GM19099 (cell line): ENCODE data around the gene PRKCZ.

Source experiments
- POLR2A ChIP-seq: IDR thresholded peaks from 3 replicates; pipeline ENCODE4 v1.6.1; 2011; ENCODE audit warnings: low read depth; ENCODE audit not compliant: insufficient read length; ENCODE audit errors: extremely low read depth

PRKCZ gene

GRCh38 chr1:2166254-2166653 lies 116.0 kb downstream of the PRKCZ start:
- TF ChIP-seq POLR2A, result no peak

DNA sequence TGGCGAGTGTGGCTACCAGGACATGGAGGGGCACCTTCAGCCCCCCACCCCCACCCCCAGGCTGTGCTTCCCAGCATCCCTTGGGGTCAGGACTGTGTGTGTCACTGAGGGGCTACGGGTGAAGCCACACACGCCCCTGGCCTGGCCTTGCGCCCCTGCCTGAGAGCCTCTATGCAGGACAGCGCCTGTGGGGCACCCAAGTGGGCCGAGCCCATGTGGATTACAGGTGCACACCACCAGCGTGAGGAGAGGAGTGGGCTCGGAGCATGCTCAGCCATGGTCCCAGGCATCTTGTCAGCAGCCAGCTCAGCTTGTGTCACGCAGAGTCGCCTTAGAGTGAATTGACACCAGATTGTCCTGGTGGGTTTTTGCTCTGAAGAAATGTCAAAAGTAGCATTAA lies 116.5 kb downstream of the PRKCZ start:
- TF ChIP-seq POLR2A, result no peak

- TF ChIP-seq POLR2A, result no peak
These were observed 117.9 kb downstream of the PRKCZ start for GRCh38 chr1:2168090-2168489.

GRCh38 chr1:2168535-2168934 lies 118.3 kb downstream of the PRKCZ start:
- no peak for TF ChIP-seq POLR2A

DNA sequence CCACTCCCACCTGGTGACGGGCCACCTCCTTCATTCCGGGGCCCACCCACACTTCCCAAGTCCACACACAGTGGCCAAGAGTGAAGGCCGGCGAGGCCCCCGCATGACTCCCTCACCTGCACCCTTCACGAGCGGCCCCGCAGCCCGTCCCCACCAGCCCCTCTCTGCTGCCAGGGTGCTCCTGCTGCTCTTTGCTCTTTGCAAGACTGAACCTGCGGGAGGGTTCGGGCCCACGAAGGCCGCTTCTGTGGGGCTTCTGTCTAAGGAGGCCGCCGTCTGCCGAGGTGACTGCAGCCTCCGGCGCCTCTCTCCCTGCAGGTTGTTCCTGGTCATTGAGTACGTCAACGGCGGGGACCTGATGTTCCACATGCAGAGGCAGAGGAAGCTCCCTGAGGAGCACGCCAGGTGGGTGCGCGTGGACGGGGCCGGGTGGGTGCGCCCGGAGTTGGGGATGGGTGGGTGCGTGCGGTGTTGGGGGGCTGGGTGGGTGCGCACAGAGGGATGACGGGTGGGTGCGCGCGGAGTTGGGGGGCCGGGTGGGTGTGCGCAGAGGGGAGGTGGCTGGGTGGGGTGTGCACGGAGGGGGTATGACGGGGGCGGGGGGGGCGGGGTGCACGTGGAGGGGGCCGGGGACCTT lies 119.1 kb downstream of the PRKCZ start:
- TF ChIP-seq POLR2A, result no peak

DNA sequence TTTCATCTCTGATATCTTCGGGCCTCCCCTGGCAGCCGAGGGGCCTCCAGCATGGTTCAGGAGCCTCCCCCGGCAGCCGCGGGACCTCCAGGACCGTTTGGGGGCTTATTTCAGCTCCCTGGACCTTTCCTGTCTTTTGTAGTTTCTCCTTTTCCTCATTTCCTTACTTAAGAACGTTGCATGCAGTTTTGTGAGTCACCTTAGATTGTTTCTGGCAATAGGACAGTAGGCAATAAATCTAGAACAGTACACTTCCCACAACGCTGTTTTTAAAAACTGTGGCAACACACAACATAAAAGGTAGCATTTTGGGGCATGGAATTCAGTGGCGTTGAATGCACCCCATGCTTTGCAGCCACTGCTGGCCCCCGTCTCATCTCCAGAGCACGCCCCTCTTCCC lies 120.0 kb downstream of the PRKCZ start:
- no peak for TF ChIP-seq POLR2A

- TF ChIP-seq POLR2A, result no peak
These were observed 121.8 kb downstream of the PRKCZ start for GRCh38 chr1:2172012-2172411.

GRCh38 chr1:2172551-2173146 lies 122.4 kb downstream of the PRKCZ start:
- no peak for TF ChIP-seq POLR2A

- TF ChIP-seq POLR2A, result no peak
These were observed 123.5 kb downstream of the PRKCZ start for GRCh38 chr1:2173546-2174347.

GRCh38 chr1:2174348-2175054 lies 124.3 kb downstream of the PRKCZ start:
- no peak for TF ChIP-seq POLR2A

DNA sequence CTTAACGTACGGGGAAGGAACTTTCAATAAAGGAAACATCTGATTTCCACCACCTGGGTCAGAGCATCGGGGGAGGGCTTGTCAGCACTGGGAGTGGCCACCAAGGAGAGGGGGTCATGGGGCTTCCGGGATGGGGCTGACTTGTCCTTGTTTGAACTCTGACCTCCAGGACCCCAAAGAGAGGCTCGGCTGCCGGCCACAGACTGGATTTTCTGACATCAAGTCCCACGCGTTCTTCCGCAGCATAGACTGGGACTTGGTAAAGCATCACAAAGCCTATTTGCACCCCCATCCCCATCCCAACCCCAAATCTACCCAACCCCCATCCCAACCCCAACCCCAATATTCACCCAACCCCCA lies 124.8 kb downstream of the PRKCZ start:
- no peak for TF ChIP-seq POLR2A

- TF ChIP-seq POLR2A, result no peak
These were observed 125.7 kb downstream of the PRKCZ start for GRCh38 chr1:2175681-2176454.

DNA sequence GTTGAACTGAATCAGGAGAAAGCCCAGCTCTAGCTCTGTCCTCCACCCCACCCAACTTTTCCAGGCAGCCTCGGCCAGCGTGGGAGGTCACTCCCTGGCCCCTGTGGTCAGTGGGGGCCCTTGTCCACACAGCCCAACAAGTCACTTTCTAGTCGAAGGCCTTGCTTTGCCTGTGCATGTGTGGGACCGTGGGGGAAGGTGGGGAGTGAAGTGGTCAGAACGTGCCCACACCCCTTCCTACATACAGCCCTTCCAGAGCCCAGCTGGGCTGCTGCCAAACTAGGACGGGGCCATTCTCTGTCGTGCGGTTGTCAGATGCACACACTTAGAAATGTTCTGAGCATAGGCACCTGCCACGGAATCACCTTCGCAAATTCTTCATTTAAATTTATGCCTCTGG lies 126.4 kb downstream of the PRKCZ start:
- no peak for TF ChIP-seq POLR2A

DNA sequence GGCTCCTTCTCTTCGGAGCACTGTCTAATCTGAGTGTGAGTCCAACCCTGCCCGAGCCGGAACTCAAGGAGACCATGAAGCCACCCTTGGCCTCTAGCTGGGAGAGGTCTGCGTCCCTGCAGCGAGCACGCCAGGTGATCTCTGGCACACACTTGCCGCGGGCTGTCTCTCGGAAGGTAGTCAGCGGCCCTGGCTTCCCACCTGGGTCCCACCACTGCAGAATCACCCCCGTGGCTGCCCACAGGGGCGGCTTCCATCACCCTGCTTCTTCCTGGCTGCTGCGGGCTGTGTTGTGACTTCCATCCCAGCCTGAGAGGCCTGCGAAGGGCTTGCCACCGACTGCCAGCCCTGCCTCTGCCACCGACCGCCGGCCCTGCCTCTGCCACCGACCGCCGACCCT lies 127.3 kb downstream of the PRKCZ start:
- TF ChIP-seq POLR2A, result no peak
